ENCODE results near the gene HTR1E. TPM values are rescaled to one million over a fixed set of nuclear protein-coding genes. Genes with fewer than 3 reads are reported as not detected.

The HTR1E gene
- total RNA-seq, 2 donors from 2014 or later: not detected

- Histone ChIP-seq H3K9me3 (no peaks in the 10 kb centered on the region), H3K27ac (no peak overlapping the region), H3K4me1 (no peaks in the 10 kb centered on the region), H3K9ac (ENCODE audit: low read depth in 2 of 2, low read length in 2 of 2) (no peak overlapping the region), H3K27me3 (no peaks in the 10 kb centered on the region), H3K36me3 (no peaks in the 10 kb centered on the region), H3K4me3 (no peak overlapping the region)
- intact Hi-C loops (cut with DNase I): no loop called here
- TF ChIP-seq, protein P1, sequence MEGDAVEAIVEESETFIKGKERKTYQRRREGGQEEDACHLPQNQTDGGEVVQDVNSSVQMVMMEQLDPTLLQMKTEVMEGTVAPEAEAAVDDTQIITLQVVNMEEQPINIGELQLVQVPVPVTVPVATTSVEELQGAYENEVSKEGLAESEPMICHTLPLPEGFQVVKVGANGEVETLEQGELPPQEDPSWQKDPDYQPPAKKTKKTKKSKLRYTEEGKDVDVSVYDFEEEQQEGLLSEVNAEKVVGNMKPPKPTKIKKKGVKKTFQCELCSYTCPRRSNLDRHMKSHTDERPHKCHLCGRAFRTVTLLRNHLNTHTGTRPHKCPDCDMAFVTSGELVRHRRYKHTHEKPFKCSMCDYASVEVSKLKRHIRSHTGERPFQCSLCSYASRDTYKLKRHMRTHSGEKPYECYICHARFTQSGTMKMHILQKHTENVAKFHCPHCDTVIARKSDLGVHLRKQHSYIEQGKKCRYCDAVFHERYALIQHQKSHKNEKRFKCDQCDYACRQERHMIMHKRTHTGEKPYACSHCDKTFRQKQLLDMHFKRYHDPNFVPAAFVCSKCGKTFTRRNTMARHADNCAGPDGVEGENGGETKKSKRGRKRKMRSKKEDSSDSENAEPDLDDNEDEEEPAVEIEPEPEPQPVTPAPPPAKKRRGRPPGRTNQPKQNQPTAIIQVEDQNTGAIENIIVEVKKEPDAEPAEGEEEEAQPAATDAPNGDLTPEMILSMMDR (IDR thresholded peaks at IDR 0.05): no peak
- no peak for DNase-seq
Measured at GRCh38 chr6:86943819-86944407, 6.6 kb downstream of the HTR1E start.

- intact Hi-C loops (cut with DNase I): no loop called here
- Histone ChIP-seq H3K36me3 (no peaks in the 10 kb centered on the region), H3K9me3 (no peaks in the 10 kb centered on the region), H3K9ac (ENCODE audit: low read depth in 2 of 2, low read length in 2 of 2) (no peak overlapping the region), H3K4me3 (no peak overlapping the region), H3K4me1 (no peaks in the 10 kb centered on the region), H3K27ac (no peak overlapping the region), H3K27me3 (no peaks in the 10 kb centered on the region)
- DNase-seq: no peak
- TF ChIP-seq, protein P1 (IDR thresholded peaks at IDR 0.05): no peak
Measured at GRCh38 chr6:86949771-86950170, 12.4 kb downstream of the HTR1E start.

GRCh38 chr6:86952991-86953390, 15.7 kb downstream of the HTR1E start:
- intact Hi-C loops (cut with DNase I): no loop called here
- no peak overlapping the region for H3K4me3 ChIP-seq
- no peak overlapping the region for H3K9ac ChIP-seq (ENCODE audit: low read depth in 2 of 2, low read length in 2 of 2)
- no peaks in the 10 kb centered on the region for H3K27me3 ChIP-seq
- no peaks in the 10 kb centered on the region for H3K9me3 ChIP-seq
- no peaks in the 10 kb centered on the region for H3K36me3 ChIP-seq
- no peak overlapping the region for H3K27ac ChIP-seq
- no peaks in the 10 kb centered on the region for H3K4me1 ChIP-seq
- TF ChIP-seq, protein P1 (IDR thresholded peaks at IDR 0.05): no peak
- no peak for DNase-seq

DNA sequence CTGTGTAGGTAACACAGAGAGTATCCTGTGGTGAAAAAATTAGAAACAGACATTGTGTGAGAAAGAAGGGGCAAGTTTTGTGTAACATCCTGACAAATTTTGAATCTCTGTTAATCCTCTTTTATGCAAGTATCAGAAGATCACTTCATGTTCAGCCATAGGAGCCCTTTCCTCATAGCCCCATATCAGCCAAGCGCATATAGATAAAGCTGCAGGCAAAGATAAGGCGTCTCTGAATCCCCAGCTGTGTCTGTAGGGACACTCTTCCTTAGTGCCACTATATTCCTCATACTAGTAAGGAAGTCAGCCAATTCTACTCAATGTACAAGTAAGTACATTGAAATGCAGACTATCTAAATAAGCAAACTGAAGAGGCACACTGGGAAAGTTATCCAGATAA, 22.3 kb downstream of the HTR1E start:
- H3K27ac ChIP-seq: no peak overlapping the region
- TF ChIP-seq, protein P1 (IDR thresholded peaks at IDR 0.05): no peak
- H3K9me3 ChIP-seq: no peaks in the 10 kb centered on the region
- no peaks in the 10 kb centered on the region for H3K36me3 ChIP-seq
- intact Hi-C loops (cut with DNase I): no loop called here
- H3K4me1 ChIP-seq: no peaks in the 10 kb centered on the region
- no peaks in the 10 kb centered on the region for H3K27me3 ChIP-seq
- H3K9ac ChIP-seq (ENCODE audit: low read depth in 2 of 2, low read length in 2 of 2): no peak overlapping the region
- no peak for DNase-seq
- no peak overlapping the region for H3K4me3 ChIP-seq

- intact Hi-C loops (cut with DNase I): no loop called here
- no peaks in the 10 kb centered on the region for H3K27me3 ChIP-seq
- no peaks in the 10 kb centered on the region for H3K4me1 ChIP-seq
- H3K9ac ChIP-seq (ENCODE audit: low read depth in 2 of 2, low read length in 2 of 2): no peak overlapping the region
- no peaks in the 10 kb centered on the region for H3K9me3 ChIP-seq
- H3K4me3 ChIP-seq: no peak overlapping the region
- no peaks in the 10 kb centered on the region for H3K36me3 ChIP-seq
- H3K27ac ChIP-seq: no peak overlapping the region
- no peak for DNase-seq
- TF ChIP-seq, protein P1 (IDR thresholded peaks at IDR 0.05): no peak
Measured at GRCh38 chr6:86961455-86962200, 24.3 kb downstream of the HTR1E start.

Measured in colonic mucosa (tissue), 4 donors.